ENCODE data around the gene DGAT2. TPM values are rescaled to one million over a fixed set of nuclear protein-coding genes. Genes with fewer than 3 reads are reported as not detected.

DGAT2 gene
- polyA plus RNA-seq, 1 donor from 2014 or later = 2.7 TPM

- H3K36me3 ChIP-seq (ENCODE audit: insufficient read depth, low read length) = no peaks in the 10 kb centered on the region
- H3F3A ChIP-seq (ENCODE audit: insufficient read depth, low read length, poor library complexity, severe bottlenecking) = no peaks in the 10 kb centered on the region
- no peak overlapping the region for H3K9ac ChIP-seq (ENCODE audit: low read length)
- no peaks in the 10 kb centered on the region for H3K79me2 ChIP-seq (replicated peaks; ENCODE audit: insufficient read depth, low read length)
- TF ChIP-seq EP300 (conservative IDR thresholded peaks at IDR 0.05; ENCODE audit: poor library complexity, severe bottlenecking) (no peak), CTCF (IDR thresholded peaks at IDR 0.05; ENCODE audit: poor library complexity, severe bottlenecking) (no peak), MXI1 (conservative IDR thresholded peaks at IDR 0.05; ENCODE audit: poor library complexity, severe bottlenecking) (no peak), POLR2AphosphoS5 (IDR thresholded peaks at IDR 0.05) (no peak), EZH2 (IDR thresholded peaks at IDR 0.05; ENCODE audit: borderline replicate concordance, insufficient read depth, low read length, poor library complexity, severe bottlenecking) (no peak), REST (IDR thresholded peaks at IDR 0.05; ENCODE audit: borderline replicate concordance) (no peak), RAD21 (conservative IDR thresholded peaks at IDR 0.05) (no peak), TAF1 (IDR thresholded peaks at IDR 0.05; ENCODE audit: low read depth) (no peak), SMC3 (conservative IDR thresholded peaks at IDR 0.05; ENCODE audit: poor library complexity) (no peak)
- no peaks in the 10 kb centered on the region for H3K9me2 ChIP-seq (ENCODE audit: insufficient read depth, low read length)
- no peak overlapping the region for H3K4me2 ChIP-seq (ENCODE audit: low read length)
- H3K27me3 ChIP-seq (ENCODE audit: insufficient read depth, low read depth, low read length) = no peaks in the 10 kb centered on the region
- H2AFZ ChIP-seq (ENCODE audit: low read depth, low read length) = no peak overlapping the region
- H3K9me3 ChIP-seq (ENCODE audit: low read length) = no peaks in the 10 kb centered on the region
- H4K20me1 ChIP-seq (ENCODE audit: insufficient read depth) = no peaks in the 10 kb centered on the region
- no peak overlapping the region for H3K27ac ChIP-seq (ENCODE audit: low read length)
- H3K4me3 ChIP-seq (ENCODE audit: low read length) = no peak overlapping the region
Observed at GRCh38 chr11:75762158-75762557, 6.4 kb upstream of the DGAT2 start.

GRCh38 chr11:75762885-75763284 lies 5.7 kb upstream of the DGAT2 start:
- H3K9ac ChIP-seq (ENCODE audit: low read length) = no peak overlapping the region
- peaks cover 5% of the 10 kb centered on the region for H3K27me3 ChIP-seq (ENCODE audit: insufficient read depth, low read depth, low read length)
- no peaks in the 10 kb centered on the region for H3K79me2 ChIP-seq (replicated peaks; ENCODE audit: insufficient read depth, low read length)
- no peaks in the 10 kb centered on the region for H3K9me2 ChIP-seq (ENCODE audit: insufficient read depth, low read length)
- no peak overlapping the region for H3K4me3 ChIP-seq (ENCODE audit: low read length)
- no peak overlapping the region for H2AFZ ChIP-seq (ENCODE audit: low read depth, low read length)
- H4K20me1 ChIP-seq (ENCODE audit: insufficient read depth) = no peaks in the 10 kb centered on the region
- no peaks in the 10 kb centered on the region for H3K9me3 ChIP-seq (ENCODE audit: low read length)
- H3K36me3 ChIP-seq (ENCODE audit: insufficient read depth, low read length) = no peaks in the 10 kb centered on the region
- no peak for TF ChIP-seq TAF1 (IDR thresholded peaks at IDR 0.05; ENCODE audit: low read depth)
- TF ChIP-seq EP300 (conservative IDR thresholded peaks at IDR 0.05; ENCODE audit: poor library complexity, severe bottlenecking) = no peak
- no peak for TF ChIP-seq CTCF (IDR thresholded peaks at IDR 0.05; ENCODE audit: poor library complexity, severe bottlenecking)
- TF ChIP-seq REST (IDR thresholded peaks at IDR 0.05; ENCODE audit: borderline replicate concordance) = no peak
- H3F3A ChIP-seq (ENCODE audit: insufficient read depth, low read length, poor library complexity, severe bottlenecking) = no peaks in the 10 kb centered on the region
- H3K4me2 ChIP-seq (ENCODE audit: low read length) = no peak overlapping the region
- H3K27ac ChIP-seq (ENCODE audit: low read length) = no peak overlapping the region

Measured in neural cell (in vitro differentiated cells).